ENCODE results near the gene RUSC2.

RUSC2 gene

DNA sequence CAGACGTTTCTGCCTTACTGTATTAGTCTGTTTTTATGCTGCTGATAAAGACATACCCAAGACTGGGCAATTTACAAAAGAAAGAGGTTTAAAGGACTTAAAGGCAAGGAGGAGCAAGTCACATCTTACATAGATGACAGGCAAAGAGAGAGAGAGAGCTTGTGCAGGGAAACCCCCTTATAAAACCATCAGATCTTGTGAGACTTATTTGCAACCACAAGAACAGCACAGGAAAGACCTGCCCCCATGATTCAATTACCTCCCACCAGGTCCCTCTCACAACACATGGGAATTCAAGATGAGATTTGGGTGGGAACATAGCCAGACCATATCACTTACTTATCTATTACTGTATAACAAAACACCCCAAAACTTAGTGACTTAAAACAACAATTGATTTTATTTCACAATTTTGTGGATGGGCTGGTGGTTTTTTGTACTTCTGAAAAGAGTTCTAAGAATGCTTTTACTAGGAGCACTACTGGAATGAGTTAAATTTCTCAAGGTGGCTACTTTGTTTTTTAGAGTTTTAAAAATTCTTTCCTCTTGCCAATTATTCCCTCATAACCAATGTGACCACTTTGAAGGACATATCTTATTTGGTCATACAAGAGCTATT is 10.3 kb downstream of the RUSC2 start:
- TF ChIP-seq, protein P1, sequence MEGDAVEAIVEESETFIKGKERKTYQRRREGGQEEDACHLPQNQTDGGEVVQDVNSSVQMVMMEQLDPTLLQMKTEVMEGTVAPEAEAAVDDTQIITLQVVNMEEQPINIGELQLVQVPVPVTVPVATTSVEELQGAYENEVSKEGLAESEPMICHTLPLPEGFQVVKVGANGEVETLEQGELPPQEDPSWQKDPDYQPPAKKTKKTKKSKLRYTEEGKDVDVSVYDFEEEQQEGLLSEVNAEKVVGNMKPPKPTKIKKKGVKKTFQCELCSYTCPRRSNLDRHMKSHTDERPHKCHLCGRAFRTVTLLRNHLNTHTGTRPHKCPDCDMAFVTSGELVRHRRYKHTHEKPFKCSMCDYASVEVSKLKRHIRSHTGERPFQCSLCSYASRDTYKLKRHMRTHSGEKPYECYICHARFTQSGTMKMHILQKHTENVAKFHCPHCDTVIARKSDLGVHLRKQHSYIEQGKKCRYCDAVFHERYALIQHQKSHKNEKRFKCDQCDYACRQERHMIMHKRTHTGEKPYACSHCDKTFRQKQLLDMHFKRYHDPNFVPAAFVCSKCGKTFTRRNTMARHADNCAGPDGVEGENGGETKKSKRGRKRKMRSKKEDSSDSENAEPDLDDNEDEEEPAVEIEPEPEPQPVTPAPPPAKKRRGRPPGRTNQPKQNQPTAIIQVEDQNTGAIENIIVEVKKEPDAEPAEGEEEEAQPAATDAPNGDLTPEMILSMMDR (IDR thresholded peaks at IDR 0.05; ENCODE audit: extremely low read depth, insufficient read depth, missing control alignments) = no peak
- in situ Hi-C loops (cut with MboI; ENCODE audit: low pct_unique_long_range_greater_than_20kb, low sequenced_read_pairs, unreplicated experiment) = no loop called here
- DNase-seq (ENCODE audit: low spot score) = no peak

DNA sequence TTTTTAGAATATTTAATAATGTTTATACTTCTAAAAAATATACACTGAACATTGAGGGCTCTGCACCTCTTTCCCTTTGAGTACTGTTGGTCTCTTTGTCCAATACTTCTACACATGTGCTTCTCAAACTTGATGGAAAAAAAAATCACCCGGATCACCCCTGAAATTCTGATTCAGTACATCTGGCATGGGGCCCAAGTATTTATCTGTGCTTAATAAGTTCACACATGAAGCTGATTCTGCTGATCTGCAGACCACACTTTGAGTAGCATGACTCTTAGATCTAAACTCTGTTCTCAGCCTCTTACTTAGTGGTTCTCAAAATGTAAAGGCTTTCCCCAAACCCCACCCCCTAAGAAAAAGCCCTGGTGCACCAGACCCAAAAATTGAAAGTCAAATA is 12.0 kb downstream of the RUSC2 start:
- in situ Hi-C loops (cut with MboI; ENCODE audit: low pct_unique_long_range_greater_than_20kb, low sequenced_read_pairs, unreplicated experiment) = no loop called here
- TF ChIP-seq, protein P1 (IDR thresholded peaks at IDR 0.05; ENCODE audit: extremely low read depth, insufficient read depth, missing control alignments) = no peak
- DNase-seq (ENCODE audit: low spot score) = no peak

DNA sequence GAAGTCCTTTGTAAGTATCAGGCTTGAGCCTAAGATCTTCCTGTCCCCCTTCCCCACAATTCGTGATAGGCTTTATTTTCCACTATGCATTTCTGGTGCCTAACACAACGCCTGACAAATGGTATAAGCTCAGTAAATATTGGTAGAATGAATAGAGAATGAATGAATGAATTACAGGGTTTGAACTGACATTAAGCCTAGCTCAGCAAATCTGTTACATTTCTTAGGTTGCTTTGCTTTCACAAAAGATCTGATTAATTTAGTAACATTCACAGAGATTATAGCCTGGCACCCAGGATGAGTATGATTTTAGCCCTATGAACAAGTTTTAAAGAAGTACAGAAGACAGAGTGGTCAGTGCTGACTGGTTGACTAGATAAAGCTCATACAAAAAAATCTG is 16.4 kb downstream of the RUSC2 start:
- in situ Hi-C loops (cut with MboI; ENCODE audit: low pct_unique_long_range_greater_than_20kb, low sequenced_read_pairs, unreplicated experiment) = no loop called here
- no peak for DNase-seq (ENCODE audit: low spot score)
- TF ChIP-seq, protein P1 (IDR thresholded peaks at IDR 0.05; ENCODE audit: extremely low read depth, insufficient read depth, missing control alignments) = no peak

DNA sequence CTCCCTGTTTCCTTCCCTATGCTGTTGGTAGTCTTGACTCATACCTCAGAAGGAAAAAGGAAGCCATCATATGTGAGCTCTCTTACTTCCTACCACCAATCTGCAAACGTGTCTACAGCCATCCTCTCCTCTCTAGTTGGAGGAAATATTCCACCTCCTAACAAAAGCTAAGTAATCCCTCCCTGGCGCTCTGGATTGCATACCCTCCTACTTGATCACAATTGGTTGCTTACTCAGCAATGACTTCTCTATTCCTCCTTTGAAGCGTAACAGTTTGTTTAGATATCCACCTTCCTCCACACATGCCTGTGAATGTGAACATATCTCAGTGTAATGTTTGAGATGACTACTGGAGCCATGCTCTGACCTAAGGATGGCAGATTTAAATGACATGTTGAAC is 18.2 kb downstream of the RUSC2 start:
- no peak for DNase-seq (ENCODE audit: low spot score)
- TF ChIP-seq, protein P1 (IDR thresholded peaks at IDR 0.05; ENCODE audit: extremely low read depth, insufficient read depth, missing control alignments) = no peak
- in situ Hi-C loops (cut with MboI; ENCODE audit: low pct_unique_long_range_greater_than_20kb, low sequenced_read_pairs, unreplicated experiment) = no loop called here

DNA sequence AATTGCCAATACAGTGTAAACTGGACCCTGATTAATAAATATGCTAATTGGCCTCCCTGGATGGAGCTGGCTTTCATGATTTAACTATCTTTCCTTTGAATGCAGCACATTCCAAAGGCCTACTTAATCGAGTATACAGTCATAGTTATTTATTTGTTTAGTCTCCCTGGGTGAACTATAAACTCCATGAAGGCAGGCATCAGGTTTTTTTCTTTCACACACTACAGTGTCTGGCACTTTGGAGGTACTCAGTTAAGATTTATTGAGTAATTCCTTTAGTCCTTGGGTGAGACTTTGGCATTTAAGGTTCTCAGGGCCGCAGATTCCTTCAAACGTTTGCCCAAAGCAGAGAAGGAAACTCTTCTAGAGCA is 20.5 kb downstream of the RUSC2 start:
- TF ChIP-seq, protein P1 (IDR thresholded peaks at IDR 0.05; ENCODE audit: extremely low read depth, insufficient read depth, missing control alignments) = no peak
- DNase-seq (ENCODE audit: low spot score) = no peak
- in situ Hi-C loops (cut with MboI; ENCODE audit: low pct_unique_long_range_greater_than_20kb, low sequenced_read_pairs, unreplicated experiment) = no loop called here

DNA sequence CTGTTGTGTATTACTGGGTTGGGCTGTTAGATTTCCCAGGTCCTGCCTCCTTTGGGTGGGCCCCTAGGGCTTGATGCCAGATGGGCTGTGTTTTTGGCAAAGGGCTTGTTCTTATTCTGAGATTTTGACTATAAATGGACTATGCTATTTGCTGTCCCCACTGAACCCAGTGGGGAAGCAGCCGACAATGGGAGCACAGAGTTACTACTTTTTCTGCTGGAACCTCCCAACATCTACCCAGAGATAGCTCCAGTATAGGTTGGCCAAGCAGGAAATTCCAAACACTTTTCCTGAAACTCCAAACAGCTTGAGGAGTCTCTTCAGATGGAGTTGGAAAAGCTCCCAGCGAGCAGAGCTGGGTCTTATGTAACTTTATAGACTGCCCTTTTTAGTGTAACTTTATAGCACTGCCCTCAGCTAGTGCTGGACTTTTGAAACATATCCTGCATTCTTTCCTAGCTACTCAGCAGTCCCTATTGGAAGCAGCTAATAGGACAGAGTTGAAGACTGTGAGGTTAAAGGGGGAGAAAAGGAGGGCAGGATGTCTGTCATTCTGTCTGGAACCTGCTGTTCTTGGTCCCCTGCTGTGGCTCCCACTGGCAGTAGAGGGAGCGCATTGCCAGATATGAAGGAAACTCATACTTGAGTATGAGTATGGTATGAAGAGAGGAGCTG is 21.0 kb downstream of the RUSC2 start:
- DNase-seq (ENCODE audit: low spot score) = no peak
- TF ChIP-seq, protein P1 (IDR thresholded peaks at IDR 0.05; ENCODE audit: extremely low read depth, insufficient read depth, missing control alignments) = peak; percentile 15
- in situ Hi-C loops (cut with MboI; ENCODE audit: low pct_unique_long_range_greater_than_20kb, low sequenced_read_pairs, unreplicated experiment) = no loop called here
